Measurements from ENCODE around the gene C16orf74. TPM values are rescaled to one million over a fixed set of nuclear protein-coding genes. Genes with fewer than 3 reads are reported as not detected.

The C16orf74 gene
- total RNA-seq, 1 donor: 8.2 TPM

- no peak for DNase-seq (ENCODE audit: low read depth)
- H3K4me3 ChIP-seq (ENCODE audit: low read depth, low read length): no peak overlapping the region
- TF ChIP-seq CTCF (IDR thresholded peaks at IDR 0.05; ENCODE audit: insufficient read depth, low read depth, low read length): no peak
Measured at GRCh38 chr16:85796152-85796551, 45.3 kb upstream of the C16orf74 start.

- no peak for DNase-seq (ENCODE audit: low read depth)
- no peak for TF ChIP-seq CTCF (IDR thresholded peaks at IDR 0.05; ENCODE audit: insufficient read depth, low read depth, low read length)
- H3K4me3 ChIP-seq (ENCODE audit: low read depth, low read length): no peak overlapping the region
Measured at GRCh38 chr16:85794696-85795095, 43.8 kb upstream of the C16orf74 start.

GRCh38 chr16:85793662-85794298 is 42.9 kb upstream of the C16orf74 start:
- no peak for DNase-seq (ENCODE audit: low read depth)
- no peak for TF ChIP-seq CTCF (IDR thresholded peaks at IDR 0.05; ENCODE audit: insufficient read depth, low read depth, low read length)
- no peak overlapping the region for H3K4me3 ChIP-seq (ENCODE audit: low read depth, low read length)

GRCh38 chr16:85789773-85790172 is 38.9 kb upstream of the C16orf74 start:
- no peak overlapping the region for H3K4me3 ChIP-seq (ENCODE audit: low read depth, low read length)
- no peak for TF ChIP-seq CTCF (IDR thresholded peaks at IDR 0.05; ENCODE audit: insufficient read depth, low read depth, low read length)
- no peak for DNase-seq (ENCODE audit: low read depth)

- no peak for TF ChIP-seq CTCF (IDR thresholded peaks at IDR 0.05; ENCODE audit: insufficient read depth, low read depth, low read length)
- H3K4me3 ChIP-seq (ENCODE audit: low read depth, low read length): no peak overlapping the region
- no peak for DNase-seq (ENCODE audit: low read depth)
Measured at GRCh38 chr16:85788819-85789218, 37.9 kb upstream of the C16orf74 start.

GRCh38 chr16:85785927-85786326 is 35.0 kb upstream of the C16orf74 start:
- no peak for DNase-seq (ENCODE audit: low read depth)

More at GRCh38 chr16:85785927-85786326, 35.0 kb upstream of the C16orf74 start:
- H3K4me3 ChIP-seq (ENCODE audit: low read depth, low read length): no peak overlapping the region
- TF ChIP-seq CTCF (IDR thresholded peaks at IDR 0.05; ENCODE audit: insufficient read depth, low read depth, low read length): no peak

Data from fibroblast of villous mesenchyme (primary cell).